Measurements from ENCODE around the gene KIAA1755. TPM values are rescaled to one million over a fixed set of nuclear protein-coding genes. Genes with fewer than 3 reads are reported as not detected.

KIAA1755 gene
- polyA plus RNA-seq, 1 of the 3 experiments (the other 2 are of a cell fraction), result 0.54 TPM

GRCh38 chr20:38190936-38191371, 69.6 kb downstream of the KIAA1755 start:
- H3K9ac ChIP-seq, result no peak overlapping the region
- 53% methylated on average over 2 of the region's 3 CpGs for WGBS (ENCODE audit: low lambda C conversion rate)
- no peak overlapping the region for H2AFZ ChIP-seq (ENCODE audit: low read depth)
- peaks cover 0 to 15% of the 10 kb centered on the region in 2 experiments; a peak in 2 of 4 replicates for H3K4me1 ChIP-seq (ENCODE audit: control insufficient read depth in 1 of 2, insufficient read depth in 2 of 2, low read depth in 1 of 2, low read length in 1 of 2)
- no peak overlapping the region for H3K4me3 ChIP-seq (ENCODE audit: low read depth in 2 of 2, low read length in 1 of 2)
- H3K27me3 ChIP-seq (ENCODE audit: insufficient read depth), result no peaks in the 10 kb centered on the region
- peak overlapping the region in 1 of 2 experiments; percentile 23; a peak in 1 of 4 replicates for H3K27ac ChIP-seq (ENCODE audit: low read depth in 2 of 2, low read length in 1 of 2)
- no peak overlapping the region for H3K4me2 ChIP-seq
- ChIA-PET CTCF (interaction anchor here (1.2 to 16.4 kb wide), 5 partner anchors 24 to 133 kb away, joined by 3 to 148 read pairs (median 3); no protein-coding TSS in a partner anchor), POLR2A (no interaction called here)
- peaks cover 10% of the 10 kb centered on the region for H3F3A ChIP-seq (replicated peaks; ENCODE audit: insufficient read depth)
- TF ChIP-seq MEF2A (IDR thresholded peaks at IDR 0.05; ENCODE audit: borderline replicate concordance, low read depth) (no peak), CHD2 (IDR thresholded peaks at IDR 0.05; ENCODE audit: low read length, partially characterized antibody) (peak; percentile 51), RFX5 (IDR thresholded peaks at IDR 0.05; ENCODE audit: low read length) (no peak), YY1 (IDR thresholded peaks at IDR 0.05; ENCODE audit: low read depth) (no peak), RCOR1 (IDR thresholded peaks at IDR 0.05; ENCODE audit: low read length) (peak; percentile 70), EP300 (IDR thresholded peaks at IDR 0.05; ENCODE audit: borderline replicate concordance in 1 of 2, low read depth in 1 of 2, low read length in 1 of 2) (peak in 1 of 2 experiments; percentile 68; a peak in 2 of 4 replicates), JUND (IDR thresholded peaks at IDR 0.05) (no peak), FOXM1 (IDR thresholded peaks at IDR 0.05; ENCODE audit: low read depth) (no peak), MXI1 (IDR thresholded peaks at IDR 0.05; ENCODE audit: low read depth, low read length) (0 out of 2 replicates have a peak, but pooled peaks have one; percentile 21), SIN3A (IDR thresholded peaks at IDR 0.05; ENCODE audit: borderline replicate concordance, low read depth, low read length) (no peak)
- no peaks in the 10 kb centered on the region for H3K9me2 ChIP-seq
- no peaks in the 10 kb centered on the region for H4K20me1 ChIP-seq (ENCODE audit: insufficient read depth)
- H3K9me3 ChIP-seq, result no peaks in the 10 kb centered on the region
- H3K36me3 ChIP-seq (replicated peaks in 1 of 2; ENCODE audit: control insufficient read depth in 1 of 2, insufficient read depth in 2 of 2, low read length in 1 of 2), result no peaks in the 10 kb centered on the region
- H3K79me2 ChIP-seq (ENCODE audit: insufficient read depth), result no peaks in the 10 kb centered on the region
- DNase-seq, result peak; percentile 80

- H2AFZ ChIP-seq (ENCODE audit: low read depth), result no peak overlapping the region
- H3K4me2 ChIP-seq, result no peak overlapping the region
- WGBS (ENCODE audit: low lambda C conversion rate), result 98% methylated on average over 6 of the region's 6 CpGs
- H3K4me1 ChIP-seq (ENCODE audit: control insufficient read depth in 1 of 2, insufficient read depth in 2 of 2, low read depth in 1 of 2, low read length in 1 of 2), result peaks cover 0 to 15% of the 10 kb centered on the region in 2 experiments; a peak in 2 of 4 replicates
- no peaks in the 10 kb centered on the region for H3K9me2 ChIP-seq
- H3K9ac ChIP-seq, result no peak overlapping the region
- no peaks in the 10 kb centered on the region for H3K9me3 ChIP-seq
- ChIA-PET CTCF (interaction anchor here (1.0 to 16.4 kb wide), 5 partner anchors 18 to 132 kb away, joined by 3 to 148 read pairs (median 3); no protein-coding TSS in a partner anchor), POLR2A (no interaction called here)
- H3K36me3 ChIP-seq (replicated peaks in 1 of 2; ENCODE audit: control insufficient read depth in 1 of 2, insufficient read depth in 2 of 2, low read length in 1 of 2), result no peaks in the 10 kb centered on the region
- TF ChIP-seq RFX5 (IDR thresholded peaks at IDR 0.05; ENCODE audit: low read length) (no peak), JUND (IDR thresholded peaks at IDR 0.05) (no peak)
- no peak overlapping the region for H3K27ac ChIP-seq (ENCODE audit: low read depth in 2 of 2, low read length in 1 of 2)
- DNase-seq, result no peak
- H3K27me3 ChIP-seq (ENCODE audit: insufficient read depth), result no peaks in the 10 kb centered on the region
- peaks cover 16% of the 10 kb centered on the region for H3F3A ChIP-seq (replicated peaks; ENCODE audit: insufficient read depth)
- H3K79me2 ChIP-seq (ENCODE audit: insufficient read depth), result no peaks in the 10 kb centered on the region
- no peaks in the 10 kb centered on the region for H4K20me1 ChIP-seq (ENCODE audit: insufficient read depth)
- H3K4me3 ChIP-seq (ENCODE audit: low read depth in 2 of 2, low read length in 1 of 2), result no peak overlapping the region
Measured at GRCh38 chr20:38190166-38190565, 70.4 kb downstream of the KIAA1755 start.

GRCh38 chr20:38187517-38187916, 73.0 kb downstream of the KIAA1755 start:
- H3F3A ChIP-seq (replicated peaks; ENCODE audit: insufficient read depth), result peaks cover 31% of the 10 kb centered on the region
- DNase-seq, result no peak
- no peaks in the 10 kb centered on the region for H3K27me3 ChIP-seq (ENCODE audit: insufficient read depth)
- H3K27ac ChIP-seq (ENCODE audit: low read depth in 2 of 2, low read length in 1 of 2), result no peak overlapping the region
- H3K9ac ChIP-seq, result no peak overlapping the region
- no peak overlapping the region for H3K4me3 ChIP-seq (ENCODE audit: low read depth in 2 of 2, low read length in 1 of 2)
- peaks cover 0 to 13% of the 10 kb centered on the region in 2 experiments; a peak in 2 of 4 replicates for H3K4me1 ChIP-seq (ENCODE audit: control insufficient read depth in 1 of 2, insufficient read depth in 2 of 2, low read depth in 1 of 2, low read length in 1 of 2)
- H3K4me2 ChIP-seq, result no peak overlapping the region
- POLR2A ChIA-PET, result no interaction called here
- no peaks in the 10 kb centered on the region for H3K9me3 ChIP-seq
- H3K36me3 ChIP-seq (replicated peaks in 1 of 2; ENCODE audit: control insufficient read depth in 1 of 2, insufficient read depth in 2 of 2, low read length in 1 of 2), result no peaks in the 10 kb centered on the region
- H4K20me1 ChIP-seq (ENCODE audit: insufficient read depth), result no peaks in the 10 kb centered on the region
- CTCF ChIA-PET, result interaction anchor here (1.0 to 1.5 kb wide), 3 partner anchors 19 to 34 kb away, joined by 3 to 8 read pairs (median 3); no protein-coding TSS in a partner anchor
- H3K9me2 ChIP-seq, result no peaks in the 10 kb centered on the region
- H2AFZ ChIP-seq (ENCODE audit: low read depth), result no peak overlapping the region
- WGBS (ENCODE audit: low lambda C conversion rate), result 89% methylated on average over 5 of the region's 5 CpGs
- no peaks in the 10 kb centered on the region for H3K79me2 ChIP-seq (ENCODE audit: insufficient read depth)
- TF ChIP-seq ZBTB33 (IDR thresholded peaks at IDR 0.05; ENCODE audit: borderline replicate concordance, low read depth) (no peak), MAX (IDR thresholded peaks at IDR 0.05; ENCODE audit: low read depth) (no peak), PBX3 (IDR thresholded peaks at IDR 0.05) (no peak), SIN3A (IDR thresholded peaks at IDR 0.05; ENCODE audit: borderline replicate concordance, low read depth, low read length) (no peak), IRF3 (IDR thresholded peaks at IDR 0.05; ENCODE audit: low read depth, low read length) (no peak), NRF1 (IDR thresholded peaks at IDR 0.05; ENCODE audit: low read depth, low read length) (no peak), MEF2A (IDR thresholded peaks at IDR 0.05; ENCODE audit: borderline replicate concordance, low read depth) (no peak), CHD2 (IDR thresholded peaks at IDR 0.05; ENCODE audit: low read length, partially characterized antibody) (no peak)

All from SK-N-SH (cell line).